IMR-90 (cell line): ENCODE data around the gene CWC15. TPM values are rescaled to one million over a fixed set of nuclear protein-coding genes. Genes with fewer than 3 reads are reported as not detected.

Source experiments
- ATAC-seq: fragments of 200-7000 bp; cut with Tn5 transposase; 2 replicates; pipeline ENCODE4 v1.9.1; 2020; ENCODE audit warnings: low read depth, mild to moderate bottlenecking, moderate library complexity
- BruUV-seq: library from RNA; stranded (reverse); fragments of 400-500 nt; replicated peaks from 2 replicates; lab custom pipeline; 2021; lab: Mats Ljungman, UMichigan
- CTCF ChIA-PET: fragments of 300-600 bp; formaldehyde crosslinking; extraction: SDS; loops from one replicate; lab custom pipeline; 2021; ENCODE audit warnings: antibody characterized with exemption; lab: Yijun Ruan, JAX
- POLR2A ChIA-PET: fragments of 300-600 bp; sonication (Branson Sonifier 250); formaldehyde crosslinking; loops from one replicate; lab custom pipeline; 2022; ENCODE audit warnings: antibody characterized with exemption; ENCODE audit not compliant: unreplicated experiment; lab: Charles Lee
- DNase-seq: peaks from one replicate; pipeline ENCODE4 v3.0.0; 2013
- H2AFZ ChIP-seq: replicated peaks from 2 replicates; pipeline ENCODE3; 2013; ENCODE audit warnings: low read length, mild to moderate bottlenecking; ENCODE audit not compliant: poor library complexity
- H2AK5ac ChIP-seq: 2 replicates; pipeline ENCODE4 v1.6.1; 2013; ENCODE audit warnings: low read depth, low read length, inconsistent platforms
- H2AK9ac ChIP-seq: replicated peaks from 2 replicates; pipeline ENCODE3; 2013; ENCODE audit warnings: mild to moderate bottlenecking, low read depth, low read length, moderate library complexity; ENCODE audit not compliant: poor library complexity
- H2BK120ac ChIP-seq: 2 replicates; pipeline ENCODE4 v1.6.1; 2013; ENCODE audit warnings: low read depth, low read length, inconsistent platforms
- H2BK15ac ChIP-seq: 3 replicates; pipeline ENCODE4 v1.6.1; 2013; ENCODE audit warnings: low read depth, low read length, inconsistent platforms
- H2BK20ac ChIP-seq: 2 replicates; pipeline ENCODE4 v1.6.1; 2013; ENCODE audit warnings: low read depth, mild to moderate bottlenecking, inconsistent platforms, low read length, moderate library complexity
- H2BK5ac ChIP-seq: 2 replicates; pipeline ENCODE4 v1.6.1; 2013; ENCODE audit warnings: mild to moderate bottlenecking, low read depth, low read length, inconsistent platforms; ENCODE audit not compliant: poor library complexity, severe bottlenecking
- H3K14ac ChIP-seq: replicated peaks from 2 replicates; pipeline ENCODE4 v1.6.1; 2013; ENCODE audit warnings: low read depth, low read length, inconsistent platforms
- H3K18ac ChIP-seq: 2 replicates; pipeline ENCODE4 v1.6.1; 2013; ENCODE audit warnings: low read depth, low read length, control low read depth
- H3K23ac ChIP-seq: 2 replicates; pipeline ENCODE4 v1.6.1; 2013; ENCODE audit warnings: low read depth, low read length, inconsistent platforms
- H3K27ac ChIP-seq: 2 replicates; pipeline ENCODE4 v1.5.1; 2013; ENCODE audit warnings: mild to moderate bottlenecking, control low read depth, low read length; ENCODE audit not compliant: insufficient read depth
- H3K27me3 ChIP-seq: 2 replicates; pipeline ENCODE4 v1.6.1; 2013; ENCODE audit warnings: low read length; ENCODE audit not compliant: control insufficient read depth, insufficient read depth
- H3K36me3 ChIP-seq: 2 replicates; pipeline ENCODE4 v1.6.1; 2013; ENCODE audit warnings: low read length, mixed read lengths; ENCODE audit not compliant: control insufficient read depth, insufficient read depth
- H3K4ac ChIP-seq: 2 replicates; pipeline ENCODE4 v1.6.1; 2013; ENCODE audit warnings: low read depth, low read length, inconsistent platforms
- H3K4me1 ChIP-seq: 2 replicates; pipeline ENCODE4 v1.6.1; 2013; ENCODE audit warnings: low read length, mixed read lengths; ENCODE audit not compliant: control insufficient read depth, insufficient read depth
- H3K4me2 ChIP-seq: 2 replicates; pipeline ENCODE4 v1.6.1; 2013; ENCODE audit warnings: low read depth, mild to moderate bottlenecking, control low read depth, low read length, moderate library complexity
- H3K4me3 ChIP-seq: 2 replicates; pipeline ENCODE4 v1.5.1; 2013; ENCODE audit warnings: low read depth, mild to moderate bottlenecking, control low read depth, low read length, moderate library complexity; ENCODE audit not compliant: insufficient read depth
- H3K56ac ChIP-seq: 2 replicates; pipeline ENCODE4 v1.6.1; 2013; ENCODE audit warnings: low read length, inconsistent platforms; ENCODE audit not compliant: insufficient read depth; ENCODE audit errors: extremely low read depth
- H3K79me1 ChIP-seq, 2 experiments: 2 replicates each; pipeline ENCODE4 v1.6.1; 2013; ENCODE audit warnings: low read length in 2 of 2, inconsistent platforms in 1 of 2, low read depth in 1 of 2
- H3K9ac ChIP-seq: 2 replicates; pipeline ENCODE4 v1.6.1; 2013; ENCODE audit warnings: low read depth, low read length, control low read depth
- H3K9me1 ChIP-seq: 2 replicates; pipeline ENCODE4 v1.6.1; 2013; ENCODE audit warnings: low read length, inconsistent platforms; ENCODE audit not compliant: insufficient read depth
- H3K9me3 ChIP-seq: 2 replicates; pipeline ENCODE4 v1.6.1; 2013; ENCODE audit warnings: low read length; ENCODE audit not compliant: control insufficient read depth, insufficient read depth
- H4K20me1 ChIP-seq: 2 replicates; pipeline ENCODE4 v1.6.1; 2013; ENCODE audit warnings: low read length, inconsistent platforms; ENCODE audit not compliant: insufficient read depth
- H4K5ac ChIP-seq: 2 replicates; pipeline ENCODE4 v1.6.1; 2013; ENCODE audit warnings: mild to moderate bottlenecking, low read depth, low read length, control low read depth
- H4K8ac ChIP-seq, 2 experiments: 2 replicates each; pipeline ENCODE4 v1.6.1; 2013; ENCODE audit warnings: low read depth in 2 of 2, low read length in 2 of 2, control low read depth in 1 of 2, inconsistent platforms in 1 of 2
- H4K91ac ChIP-seq: 2 replicates; pipeline ENCODE4 v1.6.1; 2013; ENCODE audit warnings: low read depth, low read length, inconsistent platforms; ENCODE audit not compliant: insufficient read depth
- MAZ ChIP-seq: IDR thresholded peaks from 2 replicates; pipeline ENCODE4 v1.6.1; 2012; ENCODE audit warnings: low read depth, mild to moderate bottlenecking, low read length, improper control_type of control experiment, moderate library complexity, borderline replicate concordance
- NFE2L2 ChIP-seq: fragments of 150-350 bp; IDR thresholded peaks from 2 replicates; pipeline ENCODE4 v1.6.1; 2016; ENCODE audit warnings: low read depth, mild to moderate bottlenecking, low read length
- RCOR1 ChIP-seq: IDR thresholded peaks from 2 replicates; pipeline ENCODE4 v1.6.1; 2012; ENCODE audit warnings: mild to moderate bottlenecking, low read length, improper control_type of control experiment; ENCODE audit not compliant: insufficient replicate concordance
- WGBS, 2 experiments: methylation state at CpG; one replicate each; pipeline versions ENCODE4 v1.1.5 to v1.1.7; 2013; ENCODE audit warnings: missing lambda C conversion rate in 2 of 2; ENCODE audit not compliant: insufficient read length in 1 of 2; ENCODE audit errors: extremely low coverage in 2 of 2; 5-methylcytosine and 5-hydroxymethylcytosine counted together
- dilution Hi-C: fragments of 300-500 bp; cut with HindIII; formaldehyde crosslinking; loops from one replicate; pipeline ENCODE4 v1.14.3; 2018; ENCODE audit warnings: low sequenced_read_pairs; ENCODE audit not compliant: unreplicated experiment
- in situ Hi-C: fragments of 300-500 bp; cut with MboI; formaldehyde crosslinking; loops from 3 replicates; pipeline ENCODE4 v1.14.3; 2019; ENCODE audit warnings: low sequenced_read_pairs, inconsistent platforms, mixed read lengths
- intact Hi-C: fragments of 100-400 bp; cut with micrococcal nuclease; formaldehyde crosslinking; loops from 2 replicates; pipeline ENCODE4 v1.10.0; 2022
- polyA plus RNA-seq, 3 experiments: library from polyadenylated mRNA; depleted of rRNA; stranded (reverse); fragments of >200 nt; gene quantifications; 2 replicates each; pipeline ENCODE4 v1.2.3, GENCODE V29; 2012; ENCODE audit warnings: low replicate concordance in 1 of 3
- total RNA-seq: library from RNA; depleted of rRNA; stranded (reverse); fragments of >200 nt; gene quantifications from 2 replicates; pipeline ENCODE4 v1.2.3, GENCODE V29; 2012
- TF ChIP-seq, protein P1 (sequence below): fragments of 150-350 bp; IDR thresholded peaks from 2 replicates; pipeline ENCODE4 v1.6.1; 2016; ENCODE audit warnings: low read depth, mild to moderate bottlenecking, low read length, moderate library complexity, borderline replicate concordance
- TF ChIP-seq, protein P2 (sequence below): fragments of 150-350 bp; IDR thresholded peaks from 2 replicates; pipeline ENCODE4 v1.6.1; 2017; ENCODE audit warnings: mild to moderate bottlenecking, antibody characterized with exemption, low read length, low read depth

The CWC15 gene
- total and polyA plus RNA-seq, 2 of the 4 experiments (the other 2 are of a cell fraction): 38.4 to 48.6 TPM

- Histone ChIP-seq H3K36me3 (no peaks in the 10 kb centered on the region), H2AK9ac (no peak overlapping the region), H3K9me3 (0 out of 2 replicates have a peak, but pooled peaks cover 2% of the 10 kb centered on the region), H3K9ac (no peak overlapping the region), H3K14ac (peak overlapping the region; percentile 29), H3K4me3 (no peak overlapping the region), H3K23ac (no peak overlapping the region), H2BK20ac (peak overlapping the region; percentile 59), H3K9me1 (peaks cover 2% of the 10 kb centered on the region; the same call in 1 of the 2 replicates), H3K4ac (peak overlapping the region; percentile 63; the same call in 1 of the 2 replicates), H3K4me2 (peak overlapping the region; percentile 53; the same call in 1 of the 2 replicates), H2BK120ac (peak overlapping the region; percentile 71), H3K27me3 (no peaks in the 10 kb centered on the region), H3K18ac (peak overlapping the region; percentile 51; the same call in 1 of the 2 replicates), H2AFZ (no peak overlapping the region), H2AK5ac (peak overlapping the region; percentile 81; the same call in 1 of the 2 replicates), H3K56ac (no peak overlapping the region; the same call in 1 of the 2 replicates), H4K20me1 (no peaks in the 10 kb centered on the region), H4K91ac (0 out of 2 replicates have a peak overlapping the region, but pooled peaks have one; percentile 34), H3K4me1 (peaks cover 2% of the 10 kb centered on the region; the same call in 1 of the 2 replicates), H4K8ac (peak overlapping the region in 1 of 2 experiments; percentile 79; a peak in 2 of 4 replicates), H2BK15ac (peak overlapping the region; percentile 40; the same call in 2 of the 3 replicates), H3K79me1 (no peaks in the 10 kb centered on the region), H3K27ac (peak overlapping the region; percentile 10; the same call in 1 of the 2 replicates), H4K5ac (peak overlapping the region; percentile 17; the same call in 1 of the 2 replicates), H2BK5ac (peak overlapping the region; percentile 80)
- intact Hi-C loops (no loop called here), in situ Hi-C loops (loop anchor here (25.0 kb wide), 1 partner anchor 811 kb away; the partner anchor contains the start of gene PANX1), dilution Hi-C loops (no loop called here)
- no TSS peak for BruUV-seq
- ATAC-seq (peak; percentile 96), DNase-seq (peak; percentile 76)
- CTCF ChIA-PET: interaction anchor here (0.6 kb wide), 2 partner anchors 20 to 332 kb away, joined by 3 to 6 read pairs; no protein-coding TSS in a partner anchor
- WGBS, 2 experiments: 100% methylated on average over 1 of the region's 4 CpGs; no CpG with 5 or more reads in 1 of the 2 experiments
- POLR2A ChIA-PET: interaction anchor here (0.6 to 0.7 kb wide), 2 partner anchors 10 to 330 kb away, joined by 4 to 5 read pairs; no protein-coding TSS in a partner anchor
- TF ChIP-seq, protein P1, sequence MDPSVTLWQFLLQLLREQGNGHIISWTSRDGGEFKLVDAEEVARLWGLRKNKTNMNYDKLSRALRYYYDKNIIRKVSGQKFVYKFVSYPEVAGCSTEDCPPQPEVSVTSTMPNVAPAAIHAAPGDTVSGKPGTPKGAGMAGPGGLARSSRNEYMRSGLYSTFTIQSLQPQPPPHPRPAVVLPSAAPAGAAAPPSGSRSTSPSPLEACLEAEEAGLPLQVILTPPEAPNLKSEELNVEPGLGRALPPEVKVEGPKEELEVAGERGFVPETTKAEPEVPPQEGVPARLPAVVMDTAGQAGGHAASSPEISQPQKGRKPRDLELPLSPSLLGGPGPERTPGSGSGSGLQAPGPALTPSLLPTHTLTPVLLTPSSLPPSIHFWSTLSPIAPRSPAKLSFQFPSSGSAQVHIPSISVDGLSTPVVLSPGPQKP: no peak
- peak; percentile 90 for TF ChIP-seq RCOR1
- TF ChIP-seq, protein P2, sequence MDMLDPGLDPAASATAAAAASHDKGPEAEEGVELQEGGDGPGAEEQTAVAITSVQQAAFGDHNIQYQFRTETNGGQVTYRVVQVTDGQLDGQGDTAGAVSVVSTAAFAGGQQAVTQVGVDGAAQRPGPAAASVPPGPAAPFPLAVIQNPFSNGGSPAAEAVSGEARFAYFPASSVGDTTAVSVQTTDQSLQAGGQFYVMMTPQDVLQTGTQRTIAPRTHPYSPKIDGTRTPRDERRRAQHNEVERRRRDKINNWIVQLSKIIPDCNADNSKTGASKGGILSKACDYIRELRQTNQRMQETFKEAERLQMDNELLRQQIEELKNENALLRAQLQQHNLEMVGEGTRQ: no peak
- no peak for TF ChIP-seq NFE2L2
- TF ChIP-seq MAZ: peak; percentile 44; the same call in 1 of the 2 replicates
These were observed 25.2 kb downstream of the CWC15 start for GRCh38 chr11:94948070-94948617.
